ENCODE results near the gene SUMO2. TPM values are rescaled to one million over a fixed set of nuclear protein-coding genes. Genes with fewer than 3 reads are reported as not detected.

Gene SUMO2
- total and polyA plus RNA-seq, 2 of the 13 experiments (the other 11 are each of a cell fraction or from before 2014, with no cell fraction given): 337 to 553 TPM

- TF ChIP-seq IRX3 (CRISPR knock-in tag; IDR thresholded peaks at IDR 0.05; ENCODE audit: borderline replicate concordance, low read depth) (no peak), ZFP41 (CRISPR knock-in tag; IDR thresholded peaks at IDR 0.05; ENCODE audit: borderline replicate concordance) (peak; percentile 56; the same call in 1 of the 2 replicates), ZFP36 (IDR thresholded peaks at IDR 0.05; ENCODE audit: borderline replicate concordance, low read depth, low read length, partially characterized antibody) (no peak), CBFB (CRISPR knock-in tag; IDR thresholded peaks at IDR 0.05) (no peak), SP4 (CRISPR knock-in tag; IDR thresholded peaks at IDR 0.05) (no peak), ZNF256 (CRISPR knock-in tag; conservative IDR thresholded peaks at IDR 0.05) (no peak), WIZ (CRISPR knock-in tag; IDR thresholded peaks at IDR 0.05) (no peak), SP140L (CRISPR knock-in tag; IDR thresholded peaks at IDR 0.05; ENCODE audit: borderline replicate concordance) (no peak), ZSCAN29 (CRISPR knock-in tag; conservative IDR thresholded peaks at IDR 0.05) (no peak), MEF2D (CRISPR knock-in tag; IDR thresholded peaks at IDR 0.05) (no peak), HIC2 (CRISPR knock-in tag; IDR thresholded peaks at IDR 0.05; ENCODE audit: low read depth) (0 out of 2 replicates have a peak, but pooled peaks have one; percentile 31), ZBTB37 (CRISPR knock-in tag; IDR thresholded peaks at IDR 0.05) (no peak), ZNF784 (CRISPR knock-in tag; IDR thresholded peaks at IDR 0.05; ENCODE audit: borderline replicate concordance) (0 out of 2 replicates have a peak, but pooled peaks have one; percentile 10), FOXO4 (CRISPR knock-in tag; conservative IDR thresholded peaks at IDR 0.05) (no peak), ZSCAN20 (CRISPR knock-in tag; IDR thresholded peaks at IDR 0.05; ENCODE audit: borderline replicate concordance) (0 out of 2 replicates have a peak, but pooled peaks have one; percentile 10), ZNF710 (CRISPR knock-in tag; IDR thresholded peaks at IDR 0.05; ENCODE audit: borderline replicate concordance) (no peak), ZNF138 (CRISPR knock-in tag; IDR thresholded peaks at IDR 0.05; ENCODE audit: low read depth) (no peak), STAT6 (CRISPR knock-in tag; IDR thresholded peaks at IDR 0.05; ENCODE audit: borderline replicate concordance) (no peak), GATAD2A (CRISPR knock-in tag; IDR thresholded peaks at IDR 0.05) (no peak; the same call in none of the 2 replicates), ISL2 (CRISPR knock-in tag; IDR thresholded peaks at IDR 0.05) (no peak)
Observed at GRCh38 chr17:75153780-75154194, 29.0 kb downstream of the SUMO2 start (continued).

Measured in HepG2 (cell line).